A673 (cell line): ENCODE measurements around the gene RELT. TPM values are rescaled to one million over a fixed set of nuclear protein-coding genes. Genes with fewer than 3 reads are reported as not detected.

Source experiments
- BruUV-seq: library from RNA; stranded (reverse); fragments of 400-500 nt; replicated peaks from 2 replicates; lab custom pipeline; 2021; lab: Mats Ljungman, UMichigan
- CTCF ChIA-PET: fragments of 300-600 bp; sonication (Branson Sonifier 250); formaldehyde crosslinking; loops from one replicate; lab custom pipeline; 2022; ENCODE audit warnings: antibody characterized with exemption; lab: Charles Lee
- POLR2A ChIA-PET: fragments of 300-600 bp; sonication (Branson Sonifier 250); formaldehyde crosslinking; loops from one replicate; lab custom pipeline; 2022; ENCODE audit warnings: antibody characterized with exemption; ENCODE audit not compliant: low non-redundant PET; lab: Charles Lee
- DNase-seq: peaks from one replicate; pipeline ENCODE4 v3.0.0-alpha.2; 2015; ENCODE audit warnings: low spot score
- H3K27ac ChIP-seq: fragments of 200-600 bp; sonication (generic); 2 replicates; pipeline ENCODE4 v1.5.1; 2016; ENCODE audit warnings: mixed run types, low read depth, mild to moderate bottlenecking, mixed read lengths, antibody characterized with exemption, low read length; ENCODE audit not compliant: poor library complexity, severe bottlenecking
- H3K27me3 ChIP-seq: fragments of 200-600 bp; sonication (generic); replicated peaks from 2 replicates; pipeline ENCODE4 v1.6.1; 2017; ENCODE audit warnings: mixed run types, low read depth, mild to moderate bottlenecking, mixed read lengths, antibody characterized with exemption, low read length; ENCODE audit not compliant: insufficient read depth, poor library complexity
- H3K36me3 ChIP-seq: fragments of 200-600 bp; sonication (generic); 2 replicates; pipeline ENCODE4 v1.6.1; 2016; ENCODE audit warnings: mixed run types, mild to moderate bottlenecking, mixed read lengths, antibody characterized with exemption, low read length; ENCODE audit not compliant: insufficient read depth, poor library complexity, severe bottlenecking
- H3K4me1 ChIP-seq: fragments of 200-600 bp; sonication (generic); 2 replicates; pipeline ENCODE4 v1.6.1; 2017; ENCODE audit warnings: mixed run types, mild to moderate bottlenecking, mixed read lengths, antibody characterized with exemption, low read length; ENCODE audit not compliant: insufficient read depth, poor library complexity, severe bottlenecking
- H3K4me3 ChIP-seq: fragments of 200-600 bp; sonication (generic); 2 replicates; pipeline ENCODE4 v1.5.1; 2016; ENCODE audit warnings: low read depth, mixed run types, mild to moderate bottlenecking, mixed read lengths, low read length; ENCODE audit not compliant: poor library complexity, severe bottlenecking
- H3K9me3 ChIP-seq: fragments of 200-600 bp; sonication (generic); 2 replicates; pipeline ENCODE4 v1.6.1; 2016; ENCODE audit warnings: mixed run types, low read depth, mild to moderate bottlenecking, mixed read lengths, antibody characterized with exemption, low read length; ENCODE audit not compliant: poor library complexity, severe bottlenecking
- CTCF ChIP-seq: fragments of 300-800, 200-600 bp; sonication (generic); conservative IDR thresholded peaks from 2 replicates; pipeline ENCODE4 v1.5.1; 2017; ENCODE audit warnings: low read depth, mild to moderate bottlenecking, antibody characterized with exemption, low read length, moderate library complexity, mixed read lengths
- EZH2 ChIP-seq: fragments of 200-600 bp; sonication (generic); IDR thresholded peaks from 2 replicates; pipeline ENCODE4 v1.6.1; 2017; ENCODE audit warnings: borderline replicate concordance, low read depth, mild to moderate bottlenecking, mixed read lengths, antibody characterized with exemption, low read length; ENCODE audit not compliant: poor library complexity, severe bottlenecking
- intact Hi-C: fragments of 100-400 bp; cut with micrococcal nuclease; formaldehyde crosslinking; loops from one replicate; pipeline ENCODE4 v1.10.0; 2022; ENCODE audit not compliant: unreplicated experiment
- total RNA-seq: library from RNA; stranded (reverse); gene quantifications from 2 replicates; pipeline ENCODE4 v1.2.3, GENCODE V29; 2021

The RELT gene
- total RNA-seq, 1 experiment from 2014 or later, result 20.9 TPM

DNA sequence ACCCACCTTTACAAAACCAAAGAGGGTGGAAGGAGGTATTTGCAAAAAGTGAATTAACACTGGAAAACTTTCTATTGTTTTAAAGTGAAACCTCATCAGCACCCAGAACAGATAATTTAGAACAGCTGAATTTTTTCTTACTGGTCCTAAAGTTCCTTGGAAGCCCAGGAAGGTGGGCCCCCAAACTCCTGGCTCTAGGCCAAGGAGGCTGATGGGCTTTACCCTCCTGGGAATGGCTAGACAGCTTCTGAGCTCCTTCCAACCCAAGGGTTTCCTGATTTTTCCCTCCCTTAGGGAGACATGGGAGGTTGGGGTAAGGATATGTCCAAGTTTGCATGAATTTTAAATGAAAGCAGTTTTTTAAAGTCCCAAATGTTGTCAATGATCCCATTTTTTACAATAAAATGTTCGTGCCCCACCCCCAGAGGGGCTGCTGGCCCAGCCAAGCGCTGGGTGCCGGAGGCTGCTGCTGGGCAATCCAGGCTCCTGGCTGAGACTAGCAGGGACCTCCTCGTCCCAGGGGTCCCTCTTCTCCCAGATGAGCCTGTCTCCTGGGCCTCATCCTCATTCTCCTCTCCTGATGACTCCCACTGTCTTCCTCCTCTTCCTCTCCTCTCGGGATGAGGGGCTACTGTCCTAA is 28.4 kb downstream of the RELT start:
- CTCF ChIA-PET, result no interaction called here
- TF ChIP-seq EZH2 (no peak), CTCF (no peak)
- no peaks in the 10 kb centered on the region for H3K9me3 ChIP-seq
- intact Hi-C loops, result loop anchor here (2.0 to 5.0 kb wide), 2 partner anchors 256 to 528 kb away; no protein-coding TSS in a partner anchor
- POLR2A ChIA-PET, result no interaction called here
- H3K4me3 ChIP-seq, result no peak overlapping the region
- no peaks in the 10 kb centered on the region for H3K4me1 ChIP-seq
- no peaks in the 10 kb centered on the region for H3K27me3 ChIP-seq
- H3K27ac ChIP-seq, result no peak overlapping the region
- no peak for DNase-seq
- peaks cover 6% of the 10 kb centered on the region for H3K36me3 ChIP-seq
- BruUV-seq, result no TSS peak

- DNase-seq, result no peak
- no peak overlapping the region for H3K4me3 ChIP-seq
- POLR2A ChIA-PET, result no interaction called here
- CTCF ChIA-PET, result no interaction called here
- no peak overlapping the region for H3K27ac ChIP-seq
- no TSS peak for BruUV-seq
- TF ChIP-seq EZH2 (no peak), CTCF (no peak)
- no peaks in the 10 kb centered on the region for H3K4me1 ChIP-seq
- H3K36me3 ChIP-seq, result peaks cover 6% of the 10 kb centered on the region
- intact Hi-C loops, result loop anchor here (2.0 kb wide), 1 partner anchor 256 kb away; no protein-coding TSS in a partner anchor
- no peaks in the 10 kb centered on the region for H3K9me3 ChIP-seq
- no peaks in the 10 kb centered on the region for H3K27me3 ChIP-seq
Measured at GRCh38 chr11:73405146-73405510, 28.9 kb downstream of the RELT start.

GRCh38 chr11:73406131-73406530 is 29.9 kb downstream of the RELT start:
- no peak overlapping the region for H3K4me3 ChIP-seq
- no peaks in the 10 kb centered on the region for H3K9me3 ChIP-seq
- DNase-seq, result no peak
- H3K36me3 ChIP-seq, result peaks cover 6% of the 10 kb centered on the region
- TF ChIP-seq CTCF (no peak), EZH2 (no peak)
- POLR2A ChIA-PET, result no interaction called here
- intact Hi-C loops, result no loop called here
- H3K4me1 ChIP-seq, result no peaks in the 10 kb centered on the region
- H3K27ac ChIP-seq, result no peak overlapping the region
- no peaks in the 10 kb centered on the region for H3K27me3 ChIP-seq
- CTCF ChIA-PET, result interaction anchor here (0.6 kb wide), 1 partner anchor 29 kb away, joined by 10 read pairs; no protein-coding TSS in a partner anchor
- no TSS peak for BruUV-seq
